Adrenal gland (tissue), 5 donors: Measurements from ENCODE around the gene IMMT.

ENCODE experiments used
- POLR2A ChIP-seq, 2 donors: fragments of 450-650 bp; IDR thresholded peaks; one replicate each; pipeline ENCODE4 v1.6.1; 2017; ENCODE audit warnings: antibody characterized with exemption in 2 of 2, mild to moderate bottlenecking in 2 of 2, moderate library complexity in 1 of 2
- TF ChIP-seq, protein P1 (sequence below), 6 experiments: fragments of 450-650 bp in 4 of 6; fragments of 200-600 bp in 2 of 6; sonication (generic) in 1 of 6; IDR thresholded peaks; 1 replicate in 5 of 6; 2 replicates in 1 of 6; pipeline versions ENCODE4 v1.5.1 to v1.8.0; 2016 to 2021; ENCODE audit warnings: antibody characterized with exemption in 6 of 6, mild to moderate bottlenecking in 2 of 6, moderate library complexity in 1 of 6
- donor health status: DM: no; HTN: no; CAD: no.

DNA sequence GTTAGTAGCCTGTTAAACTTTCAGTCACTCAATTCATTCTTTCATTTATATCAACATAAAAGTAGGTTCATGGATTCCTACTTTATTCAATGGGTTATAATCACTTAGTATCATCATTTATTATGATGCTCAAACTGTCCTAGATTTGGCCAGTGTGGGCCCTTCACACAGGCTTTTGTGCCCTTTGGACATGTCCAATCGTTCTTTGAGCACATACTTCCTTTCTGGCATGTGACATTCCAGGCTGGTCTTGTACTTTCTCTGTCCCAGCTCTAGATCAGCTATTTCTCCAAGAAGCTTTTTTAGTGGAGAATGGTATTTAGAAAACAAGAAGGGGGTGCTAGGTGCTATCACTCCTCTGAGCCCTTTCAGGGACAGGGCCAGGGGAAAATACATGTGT lies 101.0 kb downstream of the IMMT start:
- no peak for TF ChIP-seq POLR2A (IDR thresholded peaks at IDR 0.05)
- TF ChIP-seq, protein P1, sequence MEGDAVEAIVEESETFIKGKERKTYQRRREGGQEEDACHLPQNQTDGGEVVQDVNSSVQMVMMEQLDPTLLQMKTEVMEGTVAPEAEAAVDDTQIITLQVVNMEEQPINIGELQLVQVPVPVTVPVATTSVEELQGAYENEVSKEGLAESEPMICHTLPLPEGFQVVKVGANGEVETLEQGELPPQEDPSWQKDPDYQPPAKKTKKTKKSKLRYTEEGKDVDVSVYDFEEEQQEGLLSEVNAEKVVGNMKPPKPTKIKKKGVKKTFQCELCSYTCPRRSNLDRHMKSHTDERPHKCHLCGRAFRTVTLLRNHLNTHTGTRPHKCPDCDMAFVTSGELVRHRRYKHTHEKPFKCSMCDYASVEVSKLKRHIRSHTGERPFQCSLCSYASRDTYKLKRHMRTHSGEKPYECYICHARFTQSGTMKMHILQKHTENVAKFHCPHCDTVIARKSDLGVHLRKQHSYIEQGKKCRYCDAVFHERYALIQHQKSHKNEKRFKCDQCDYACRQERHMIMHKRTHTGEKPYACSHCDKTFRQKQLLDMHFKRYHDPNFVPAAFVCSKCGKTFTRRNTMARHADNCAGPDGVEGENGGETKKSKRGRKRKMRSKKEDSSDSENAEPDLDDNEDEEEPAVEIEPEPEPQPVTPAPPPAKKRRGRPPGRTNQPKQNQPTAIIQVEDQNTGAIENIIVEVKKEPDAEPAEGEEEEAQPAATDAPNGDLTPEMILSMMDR (IDR thresholded peaks at IDR 0.05), result no peak
